Stimulated activated naive CD4-positive, alpha-beta T cell treated with Interleukin-2 at 50 U/mL for 16 hours (primary cell): Measurements from ENCODE around the gene SNAPC5.
"Not testable (repeated sequence)": the region's sequence is repeated elsewhere in the genome, so short reads cannot be mapped to it uniquely, and the experiment has no call there.

Source experiments
- DNase-seq: peaks from one replicate; lab custom pipeline; 2025; lab: John Stamatoyannopoulos, UW

The SNAPC5 gene

GRCh38 chr15:66489179-66489791, 8.3 kb downstream of the SNAPC5 start:
- no peak for DNase-seq

- no peak for DNase-seq
Observed at GRCh38 chr15:66488525-66488924, 9.0 kb downstream of the SNAPC5 start.

GRCh38 chr15:66486887-66487286, 10.7 kb downstream of the SNAPC5 start:
- no peak for DNase-seq

GRCh38 chr15:66484539-66485112, 12.9 kb downstream of the SNAPC5 start:
- no peak for DNase-seq

GRCh38 chr15:66483131-66483566, 14.4 kb downstream of the SNAPC5 start:
- no peak for DNase-seq

GRCh38 chr15:66482539-66482938, 15.0 kb downstream of the SNAPC5 start:
- DNase-seq: no peak

GRCh38 chr15:66481107-66481856, 16.3 kb downstream of the SNAPC5 start:
- no peak for DNase-seq

GRCh38 chr15:66480267-66480666, 17.3 kb downstream of the SNAPC5 start:
- DNase-seq: no peak

GRCh38 chr15:66477011-66477410, 20.6 kb downstream of the SNAPC5 start:
- no peak for DNase-seq

GRCh38 chr15:66476535-66476934, 21.0 kb downstream of the SNAPC5 start:
- no peak for DNase-seq

- no peak for DNase-seq
Observed at GRCh38 chr15:66474963-66475362, 22.6 kb downstream of the SNAPC5 start.

- DNase-seq: no peak
Observed at GRCh38 chr15:66474135-66474534, 23.4 kb downstream of the SNAPC5 start.

- peak; percentile 21 for DNase-seq
Observed at GRCh38 chr15:66472176-66472999, 25.2 kb downstream of the SNAPC5 start.

- not testable (repeated sequence) for DNase-seq
Observed at GRCh38 chr15:66470825-66471224, 26.7 kb downstream of the SNAPC5 start.

- DNase-seq: not testable (repeated sequence)
Observed at GRCh38 chr15:66467162-66468040, 30.2 kb downstream of the SNAPC5 start.

- not testable (repeated sequence) for DNase-seq
Observed at GRCh38 chr15:66465294-66465693, 32.3 kb downstream of the SNAPC5 start.

GRCh38 chr15:66462627-66463026, 34.9 kb downstream of the SNAPC5 start:
- DNase-seq: no peak

- DNase-seq: no peak
Observed at GRCh38 chr15:66461917-66462316, 35.6 kb downstream of the SNAPC5 start.

GRCh38 chr15:66461294-66461693, 36.3 kb downstream of the SNAPC5 start:
- DNase-seq: not testable (repeated sequence)

- no peak for DNase-seq
Observed at GRCh38 chr15:66459818-66460615, 37.5 kb downstream of the SNAPC5 start.
